ENCODE data around the gene SYK.

The SYK gene

DNA sequence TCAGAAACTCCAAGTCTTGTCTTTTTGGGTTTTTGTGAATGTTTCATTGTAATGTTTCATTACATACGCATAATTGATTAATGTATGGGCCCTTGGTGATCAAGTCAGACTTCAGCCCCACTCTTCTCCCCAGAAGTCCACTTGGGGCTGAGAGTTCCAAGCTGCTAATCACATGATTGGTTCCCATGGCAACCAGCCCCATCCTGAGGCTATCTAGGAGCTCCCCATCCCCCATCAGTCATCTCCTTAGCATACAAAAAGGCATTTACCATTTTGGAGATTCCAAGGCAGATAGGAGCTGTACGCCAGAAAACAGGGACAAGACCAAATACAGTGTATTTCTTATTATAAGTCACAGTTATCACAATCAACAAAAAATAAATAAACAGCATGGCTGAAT is 22.9 kb upstream of the SYK start:
- Histone ChIP-seq H3K9me3 (ENCODE audit: insufficient read depth, low read depth, low read length) (no peaks in the 10 kb centered on the region), H3K4me1 (ENCODE audit: insufficient read depth, low read length, poor library complexity, severe bottlenecking) (peaks cover 20% of the 10 kb centered on the region), H3K9ac (ENCODE audit: low read depth, low read length, poor library complexity, severe bottlenecking) (no peak overlapping the region), H3K4me2 (ENCODE audit: low read depth, low read length, poor library complexity, severe bottlenecking) (no peak overlapping the region), H3F3A (ENCODE audit: low read depth) (no peaks in the 10 kb centered on the region), H3K36me3 (ENCODE audit: insufficient read depth, low read length) (no peaks in the 10 kb centered on the region), H3K4me3 (ENCODE audit: low read length, poor library complexity, severe bottlenecking) (no peak overlapping the region), H2AFZ (ENCODE audit: low read length) (no peak overlapping the region), H3K79me2 (ENCODE audit: insufficient read depth, low read length) (no peaks in the 10 kb centered on the region), H3K27me3 (ENCODE audit: insufficient read depth, low read length, poor library complexity, severe bottlenecking) (no peaks in the 10 kb centered on the region), H4K20me1 (ENCODE audit: insufficient read depth, low read length, poor library complexity, severe bottlenecking) (no peaks in the 10 kb centered on the region), H3K9me2 (replicated peaks; ENCODE audit: low read depth, low read length) (no peaks in the 10 kb centered on the region)
- TF ChIP-seq, protein P1, sequence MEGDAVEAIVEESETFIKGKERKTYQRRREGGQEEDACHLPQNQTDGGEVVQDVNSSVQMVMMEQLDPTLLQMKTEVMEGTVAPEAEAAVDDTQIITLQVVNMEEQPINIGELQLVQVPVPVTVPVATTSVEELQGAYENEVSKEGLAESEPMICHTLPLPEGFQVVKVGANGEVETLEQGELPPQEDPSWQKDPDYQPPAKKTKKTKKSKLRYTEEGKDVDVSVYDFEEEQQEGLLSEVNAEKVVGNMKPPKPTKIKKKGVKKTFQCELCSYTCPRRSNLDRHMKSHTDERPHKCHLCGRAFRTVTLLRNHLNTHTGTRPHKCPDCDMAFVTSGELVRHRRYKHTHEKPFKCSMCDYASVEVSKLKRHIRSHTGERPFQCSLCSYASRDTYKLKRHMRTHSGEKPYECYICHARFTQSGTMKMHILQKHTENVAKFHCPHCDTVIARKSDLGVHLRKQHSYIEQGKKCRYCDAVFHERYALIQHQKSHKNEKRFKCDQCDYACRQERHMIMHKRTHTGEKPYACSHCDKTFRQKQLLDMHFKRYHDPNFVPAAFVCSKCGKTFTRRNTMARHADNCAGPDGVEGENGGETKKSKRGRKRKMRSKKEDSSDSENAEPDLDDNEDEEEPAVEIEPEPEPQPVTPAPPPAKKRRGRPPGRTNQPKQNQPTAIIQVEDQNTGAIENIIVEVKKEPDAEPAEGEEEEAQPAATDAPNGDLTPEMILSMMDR (conservative IDR thresholded peaks at IDR 0.05; ENCODE audit: low read length): no peak
- TF ChIP-seq EZH2phosphoT487 (IDR thresholded peaks at IDR 0.05; ENCODE audit: borderline replicate concordance): no peak

DNA sequence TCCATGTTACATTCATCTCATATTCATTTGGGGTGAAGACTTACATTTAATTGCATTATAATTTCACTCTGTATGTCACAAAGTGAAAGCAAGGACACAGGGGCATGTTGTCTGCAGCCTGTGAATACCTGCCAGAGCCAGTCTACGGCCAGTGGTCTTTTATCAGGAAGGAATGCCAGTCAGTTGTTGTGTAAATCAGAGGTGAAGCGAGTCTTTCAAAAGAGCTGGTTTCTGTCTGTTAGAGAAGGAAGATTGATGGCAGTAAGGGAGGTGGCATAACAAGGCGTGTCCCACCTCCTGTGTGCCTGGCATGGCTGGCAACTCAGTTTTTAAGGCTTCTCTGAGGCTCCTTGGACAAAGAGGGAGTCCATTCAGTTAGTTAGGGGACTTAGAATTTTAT is 18.1 kb upstream of the SYK start:
- Histone ChIP-seq H3K27me3 (ENCODE audit: insufficient read depth, low read length, poor library complexity, severe bottlenecking) (no peaks in the 10 kb centered on the region), H3K4me2 (ENCODE audit: low read depth, low read length, poor library complexity, severe bottlenecking) (peak overlapping the region; percentile 5), H3K36me3 (ENCODE audit: insufficient read depth, low read length) (no peaks in the 10 kb centered on the region), H3F3A (ENCODE audit: low read depth) (no peaks in the 10 kb centered on the region), H3K9me3 (ENCODE audit: insufficient read depth, low read depth, low read length) (no peaks in the 10 kb centered on the region), H2AFZ (ENCODE audit: low read length) (peak overlapping the region; percentile 56), H3K9me2 (replicated peaks; ENCODE audit: low read depth, low read length) (no peaks in the 10 kb centered on the region), H4K20me1 (ENCODE audit: insufficient read depth, low read length, poor library complexity, severe bottlenecking) (no peaks in the 10 kb centered on the region), H3K4me1 (ENCODE audit: insufficient read depth, low read length, poor library complexity, severe bottlenecking) (peaks cover 12% of the 10 kb centered on the region), H3K4me3 (ENCODE audit: low read length, poor library complexity, severe bottlenecking) (no peak overlapping the region), H3K9ac (ENCODE audit: low read depth, low read length, poor library complexity, severe bottlenecking) (peak overlapping the region; percentile 23), H3K79me2 (ENCODE audit: insufficient read depth, low read length) (no peaks in the 10 kb centered on the region)
- TF ChIP-seq, protein P1 (conservative IDR thresholded peaks at IDR 0.05; ENCODE audit: low read length): no peak
- no peak for TF ChIP-seq EZH2phosphoT487 (IDR thresholded peaks at IDR 0.05; ENCODE audit: borderline replicate concordance)

DNA sequence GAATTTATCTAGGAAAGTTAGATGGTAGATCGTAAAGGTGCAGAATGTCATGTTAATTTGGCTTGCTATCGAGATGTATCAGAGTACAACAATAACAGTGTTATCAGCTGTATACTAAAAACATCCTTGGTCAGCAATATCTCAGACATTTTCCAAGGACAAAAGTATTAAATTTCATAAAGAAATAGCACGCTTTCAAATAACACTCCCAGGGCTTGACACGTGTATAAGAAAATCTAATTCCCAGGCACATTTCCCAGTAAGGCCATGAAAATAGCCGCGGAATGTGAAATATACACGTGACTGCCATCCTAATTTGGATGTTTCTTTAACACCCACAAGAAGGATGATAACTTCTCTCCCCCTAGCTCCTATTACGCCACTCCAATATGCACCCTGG is 17.7 kb upstream of the SYK start:
- Histone ChIP-seq H3K9me3 (ENCODE audit: insufficient read depth, low read depth, low read length) (no peaks in the 10 kb centered on the region), H3K9me2 (replicated peaks; ENCODE audit: low read depth, low read length) (no peaks in the 10 kb centered on the region), H3K4me1 (ENCODE audit: insufficient read depth, low read length, poor library complexity, severe bottlenecking) (peaks cover 12% of the 10 kb centered on the region), H3K4me2 (ENCODE audit: low read depth, low read length, poor library complexity, severe bottlenecking) (peak overlapping the region; percentile 5), H2AFZ (ENCODE audit: low read length) (peak overlapping the region; percentile 56; the same call in 1 of the 2 replicates), H3K79me2 (ENCODE audit: insufficient read depth, low read length) (no peaks in the 10 kb centered on the region), H3K4me3 (ENCODE audit: low read length, poor library complexity, severe bottlenecking) (no peak overlapping the region), H3K9ac (ENCODE audit: low read depth, low read length, poor library complexity, severe bottlenecking) (peak overlapping the region; percentile 23), H3F3A (ENCODE audit: low read depth) (no peaks in the 10 kb centered on the region), H3K27me3 (ENCODE audit: insufficient read depth, low read length, poor library complexity, severe bottlenecking) (no peaks in the 10 kb centered on the region), H3K36me3 (ENCODE audit: insufficient read depth, low read length) (no peaks in the 10 kb centered on the region), H4K20me1 (ENCODE audit: insufficient read depth, low read length, poor library complexity, severe bottlenecking) (no peaks in the 10 kb centered on the region)
- TF ChIP-seq EZH2phosphoT487 (IDR thresholded peaks at IDR 0.05; ENCODE audit: borderline replicate concordance): no peak
- TF ChIP-seq, protein P1 (conservative IDR thresholded peaks at IDR 0.05; ENCODE audit: low read length): no peak
